H1 (cell line): ENCODE measurements around the gene NR2E3.
A peak's percentile ranks its signal among the peaks of the same experiment; 100 is the strongest.

Experiments
- ASH2L ChIP-seq: fragments of 200-600, 300-600 bp; sonication (generic); IDR thresholded peaks from one replicate; pipeline ENCODE4 v1.7.1; 2017; ENCODE audit warnings: low read length
- EZH2 ChIP-seq: fragments of 200-600 bp; sonication (generic); IDR thresholded peaks from 2 replicates; pipeline ENCODE4 v1.7.1; 2012; ENCODE audit warnings: low read depth, mild to moderate bottlenecking, moderate library complexity, low read length, inconsistent platforms; ENCODE audit not compliant: severe bottlenecking
- SRF ChIP-seq: IDR thresholded peaks from 2 replicates; pipeline ENCODE4 v1.6.1; 2011; ENCODE audit warnings: mild to moderate bottlenecking, low read depth, low read length, moderate library complexity
- USF2 ChIP-seq: IDR thresholded peaks from 2 replicates; pipeline ENCODE4 v1.6.1; 2011; ENCODE audit warnings: low read length, improper control_type of control experiment

- TF ChIP-seq SRF = no peak
- TF ChIP-seq USF2 = no peak
- TF ChIP-seq EZH2 = no peak
- TF ChIP-seq ASH2L = peak; percentile 85
Measured at GRCh38 chr15:71807125-71807629, 3.2 kb upstream of the NR2E3 start.
